ENCODE data around the gene PTPRD.

GRCh38 chr9:9483175-9483574 is 1129.6 kb downstream of the PTPRD start:
- TF ChIP-seq CTCF (conservative IDR thresholded peaks at IDR 0.05; ENCODE audit: low read length): no peak
- TF ChIP-seq EZH2phosphoT487 (IDR thresholded peaks at IDR 0.05; ENCODE audit: borderline replicate concordance): no peak

Measured in Loucy (cell line).